Measurements from ENCODE around the gene ASCC2. TPM values are rescaled to one million over a fixed set of nuclear protein-coding genes. Genes with fewer than 3 reads are reported as not detected.
"Not testable (repeated sequence)": the region's sequence is repeated elsewhere in the genome, so short reads cannot be mapped to it uniquely, and the experiment has no call there.

Gene ASCC2
- total RNA-seq, 1 experiment from 2014 or later = 26.2 TPM

DNA sequence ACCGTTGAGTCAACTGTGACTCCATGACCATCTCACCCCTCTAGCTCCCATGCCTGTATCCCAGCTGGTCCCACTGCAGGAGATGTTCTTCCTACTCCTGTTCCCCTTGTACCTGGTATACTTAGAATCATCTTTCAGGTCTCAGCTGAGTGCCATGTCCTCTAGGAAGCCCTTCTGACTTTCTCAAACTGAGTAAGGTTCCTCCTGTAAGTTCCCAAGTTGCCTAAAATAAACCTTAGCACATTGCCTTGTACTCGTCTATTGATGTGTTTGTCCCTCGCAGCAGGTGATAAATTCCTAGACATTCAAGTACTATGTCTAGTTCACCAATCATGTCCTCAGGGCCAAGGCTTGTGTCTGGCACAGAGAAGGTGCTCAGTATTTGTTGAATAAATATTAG is 18.4 kb upstream of the ASCC2 start:
- no peak for DNase-seq (ENCODE audit: low read depth)

DNA sequence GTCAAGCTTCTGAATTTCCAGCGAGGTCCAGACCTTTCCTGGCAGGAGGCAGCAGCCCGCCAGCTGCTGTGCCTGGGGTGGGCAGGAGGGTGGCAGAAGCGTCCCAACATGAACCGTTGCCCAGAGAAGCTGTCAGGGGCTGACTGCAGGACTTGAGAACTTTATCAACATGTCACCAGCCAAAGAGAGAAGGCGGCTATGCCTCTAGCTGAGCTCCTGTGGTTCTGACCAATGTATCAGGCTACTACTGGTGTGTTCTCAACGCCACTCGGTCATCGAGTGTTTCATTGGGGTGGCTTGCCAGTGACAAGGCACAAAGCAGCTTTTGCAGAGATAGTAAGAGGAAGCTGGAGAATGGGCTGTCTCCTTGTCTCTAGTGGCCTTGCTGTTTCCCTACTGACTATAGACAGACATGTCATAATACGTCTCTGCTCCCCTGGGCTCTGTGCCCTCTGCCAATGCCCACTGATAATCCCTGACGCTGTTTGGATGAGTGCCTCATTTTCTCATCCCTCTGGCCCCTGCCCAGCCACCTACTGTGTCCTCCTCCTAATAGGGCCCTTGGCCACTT is 17.6 kb upstream of the ASCC2 start:
- no peak for DNase-seq (ENCODE audit: low read depth)

DNA sequence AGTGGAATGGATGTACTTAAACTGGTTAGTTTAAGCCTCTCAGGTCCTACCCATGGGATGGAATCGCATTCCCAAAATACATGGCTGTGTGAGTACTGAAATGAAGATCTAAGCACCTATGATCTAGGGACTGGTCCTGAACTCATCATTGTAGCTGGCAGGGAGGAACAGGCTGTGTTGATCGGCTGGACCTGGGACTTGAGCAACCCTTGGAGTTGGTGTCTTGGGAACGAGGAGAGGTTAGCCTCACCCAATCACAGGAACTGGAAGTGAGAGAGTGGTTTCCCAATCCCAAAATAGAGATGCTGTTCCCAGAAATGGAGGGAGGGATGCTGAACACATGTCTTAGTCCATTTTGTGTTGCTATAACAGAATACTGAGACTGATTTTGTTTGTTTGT is 16.4 kb upstream of the ASCC2 start:
- no peak for DNase-seq (ENCODE audit: low read depth)

DNA sequence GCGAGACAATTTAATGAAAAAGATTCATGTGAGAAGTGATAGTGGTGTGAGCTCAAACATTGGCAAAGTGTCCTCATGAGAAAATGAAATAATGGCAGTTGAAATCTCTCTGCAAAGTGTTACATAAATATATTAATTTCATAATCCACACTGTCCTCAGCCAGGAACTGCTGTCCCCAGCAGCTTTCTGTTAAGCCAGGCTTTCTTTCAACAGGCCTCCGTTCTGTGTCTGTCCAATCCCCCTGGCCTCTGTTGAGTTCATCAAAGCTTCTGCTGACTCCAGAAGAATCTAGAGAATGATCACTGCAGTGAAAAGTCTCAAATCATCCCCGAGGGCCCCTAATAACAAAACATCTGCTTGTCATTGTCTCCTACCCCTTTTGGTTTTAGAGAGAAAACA is 10.0 kb upstream of the ASCC2 start:
- no peak for DNase-seq (ENCODE audit: low read depth)

DNA sequence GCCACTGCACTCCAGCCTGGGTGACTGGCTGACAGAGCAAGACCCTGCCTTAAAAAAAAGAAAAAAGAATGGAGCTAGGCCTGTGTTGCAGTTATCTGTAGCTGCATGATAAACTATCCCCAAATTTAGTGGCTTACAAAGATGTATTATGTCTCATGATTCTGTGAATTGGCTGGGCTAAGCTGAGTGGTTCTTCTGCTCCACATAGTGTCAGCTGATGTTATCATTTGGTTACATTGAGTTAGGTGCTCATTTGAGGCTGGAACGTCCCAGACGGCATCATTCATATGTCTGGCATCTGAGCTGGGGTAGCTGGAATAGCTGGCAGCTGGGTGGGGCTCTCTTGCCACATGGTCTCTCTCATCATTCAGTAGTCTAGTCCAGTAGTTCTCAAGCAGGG is 8.2 kb upstream of the ASCC2 start:
- DNase-seq (ENCODE audit: low read depth) = no peak

DNA sequence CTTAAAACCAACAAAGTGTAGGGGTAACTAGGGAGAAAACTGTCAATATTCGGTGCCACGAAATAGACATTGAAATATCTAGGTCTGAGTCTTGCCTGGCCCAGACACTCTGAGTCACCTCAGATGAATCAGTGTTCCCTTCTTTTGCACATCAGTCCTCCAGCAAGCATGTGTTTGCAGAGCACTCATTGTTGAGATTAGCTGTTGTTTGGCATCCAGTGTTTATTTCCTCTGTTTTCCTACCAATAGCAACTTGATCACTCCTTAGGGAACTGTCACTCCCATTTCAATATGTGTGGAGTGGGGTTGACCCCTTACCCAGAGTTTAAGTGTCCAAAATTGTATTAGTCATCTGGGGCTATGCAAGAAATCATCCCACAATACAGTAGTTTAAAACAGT is 4.7 kb upstream of the ASCC2 start:
- DNase-seq (ENCODE audit: low read depth) = peak; percentile 77

DNA sequence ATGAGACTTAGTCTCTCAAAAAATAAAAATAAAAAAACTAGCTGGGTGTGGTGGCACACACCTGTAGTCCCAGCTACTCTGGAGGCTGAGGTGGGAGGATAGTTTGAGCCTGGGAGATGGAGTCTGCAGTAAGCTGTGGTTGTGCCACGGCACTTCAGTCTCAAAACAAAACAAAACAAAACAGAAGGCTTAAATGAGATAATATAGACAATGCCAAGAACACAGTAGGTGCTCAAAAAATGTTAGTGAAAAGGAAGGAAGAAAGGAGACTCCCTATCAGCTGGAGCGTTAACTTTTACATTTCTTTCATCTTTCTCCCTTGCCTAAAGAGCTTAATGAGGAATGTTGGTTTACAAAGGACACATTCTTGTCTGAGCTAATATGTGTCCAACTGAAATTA is 4.1 kb upstream of the ASCC2 start:
- DNase-seq (ENCODE audit: low read depth) = no peak

DNA sequence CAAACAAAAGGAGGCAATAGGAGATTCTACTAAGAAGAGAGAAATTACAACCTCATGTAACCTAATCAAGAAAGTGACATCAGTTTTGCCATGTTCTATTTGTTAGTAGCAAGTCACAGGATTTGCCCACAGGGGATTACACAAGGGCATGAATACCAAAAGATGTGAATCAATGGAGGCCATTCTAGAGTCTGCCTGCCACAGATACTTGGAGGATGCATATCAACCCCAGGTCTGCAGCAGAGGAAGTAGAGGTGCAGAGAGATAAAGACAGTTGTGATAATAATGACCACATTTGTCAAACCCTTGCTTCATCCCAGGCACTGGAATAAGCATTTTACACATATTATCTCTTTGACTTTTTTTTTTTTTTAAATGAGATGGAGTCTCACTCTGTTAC is 2.4 kb upstream of the ASCC2 start:
- no peak for DNase-seq (ENCODE audit: low read depth)

DNA sequence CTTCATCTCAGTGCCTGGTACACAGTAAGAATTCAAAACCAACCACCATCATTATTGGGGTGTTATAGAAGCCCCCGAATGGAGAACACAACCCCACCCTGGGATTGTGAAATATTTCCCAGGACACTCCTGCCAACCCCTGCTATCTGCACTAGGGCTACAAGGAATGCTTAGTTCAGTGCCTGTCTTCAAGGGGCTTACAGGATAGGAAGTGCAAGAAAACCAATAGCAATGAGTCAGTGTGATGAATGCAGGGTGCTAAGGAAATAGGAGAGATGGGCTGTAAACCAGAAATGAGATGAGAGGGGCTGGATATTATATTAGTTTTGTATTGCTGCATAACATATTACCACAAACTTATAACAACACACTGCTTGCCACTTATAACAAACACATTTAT is 965 bp upstream of the ASCC2 start:
- DNase-seq (ENCODE audit: low read depth) = no peak

DNA sequence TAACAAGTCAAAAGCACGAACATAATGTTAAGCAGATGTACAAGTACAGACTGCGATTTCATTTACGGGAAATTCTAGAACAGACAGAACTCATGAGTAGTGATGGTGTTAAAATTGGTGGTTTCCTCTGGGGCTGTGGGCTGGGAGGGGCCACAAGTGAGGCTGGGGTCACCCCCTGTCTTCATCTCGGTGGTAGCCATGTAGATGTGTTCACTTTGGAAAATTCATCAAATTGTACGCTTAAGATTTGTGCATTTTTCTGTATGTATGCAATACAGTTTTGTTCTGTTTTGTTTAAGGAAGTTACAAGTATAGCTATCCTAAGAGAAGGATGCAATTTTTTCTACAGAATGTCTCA is 504 bp upstream of the ASCC2 start:
- no peak for DNase-seq (ENCODE audit: low read depth)

DNA sequence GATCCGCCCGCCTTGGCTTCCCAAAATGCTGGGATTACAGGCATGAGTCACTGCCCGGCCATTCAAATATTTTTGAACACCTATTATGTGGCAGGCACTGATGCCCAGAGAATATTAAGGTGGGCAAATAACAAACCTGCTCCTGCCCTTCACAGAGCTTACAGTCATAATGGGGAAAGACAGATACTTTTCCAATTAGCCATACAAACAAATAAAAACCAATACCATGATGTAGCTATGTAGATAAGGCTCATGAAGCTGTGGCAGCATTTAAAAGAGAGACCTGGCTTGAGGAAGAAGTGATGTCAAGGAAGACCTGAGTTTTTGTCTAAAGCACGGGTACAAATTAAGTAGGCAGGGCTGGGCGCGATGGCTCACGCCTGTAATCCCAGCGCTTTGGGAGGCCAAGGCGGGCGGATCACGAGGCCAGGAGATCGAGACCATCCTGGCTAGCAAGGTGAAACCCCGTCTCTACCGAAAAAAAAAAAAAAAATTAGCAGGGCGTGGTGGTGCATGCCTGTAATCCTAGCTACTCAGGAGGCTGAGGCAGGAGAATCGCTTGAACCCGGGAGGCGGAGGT is 1.2 kb downstream of the ASCC2 start:
- not testable (repeated sequence) for DNase-seq (ENCODE audit: low read depth)

DNA sequence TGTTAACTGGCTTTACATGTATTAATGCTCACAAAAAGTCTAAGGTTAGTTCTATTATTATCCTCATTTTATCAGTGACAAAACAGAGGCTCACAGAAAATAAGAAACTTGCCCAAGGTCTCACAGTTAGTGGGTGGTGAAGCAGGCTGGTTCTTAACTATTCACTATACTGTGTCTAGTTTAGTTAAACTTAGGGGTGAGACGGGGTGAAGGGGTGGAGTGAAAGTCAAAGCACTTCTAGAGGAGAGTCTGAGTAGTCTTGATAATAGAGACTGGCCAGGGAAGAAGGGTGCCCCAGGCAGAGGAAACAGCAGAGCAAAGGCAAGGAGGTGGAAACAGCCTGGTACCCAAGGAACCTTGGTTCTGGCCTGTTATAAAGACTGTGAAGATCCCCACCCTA is 4.0 kb downstream of the ASCC2 start:
- no peak for DNase-seq (ENCODE audit: low read depth)

DNA sequence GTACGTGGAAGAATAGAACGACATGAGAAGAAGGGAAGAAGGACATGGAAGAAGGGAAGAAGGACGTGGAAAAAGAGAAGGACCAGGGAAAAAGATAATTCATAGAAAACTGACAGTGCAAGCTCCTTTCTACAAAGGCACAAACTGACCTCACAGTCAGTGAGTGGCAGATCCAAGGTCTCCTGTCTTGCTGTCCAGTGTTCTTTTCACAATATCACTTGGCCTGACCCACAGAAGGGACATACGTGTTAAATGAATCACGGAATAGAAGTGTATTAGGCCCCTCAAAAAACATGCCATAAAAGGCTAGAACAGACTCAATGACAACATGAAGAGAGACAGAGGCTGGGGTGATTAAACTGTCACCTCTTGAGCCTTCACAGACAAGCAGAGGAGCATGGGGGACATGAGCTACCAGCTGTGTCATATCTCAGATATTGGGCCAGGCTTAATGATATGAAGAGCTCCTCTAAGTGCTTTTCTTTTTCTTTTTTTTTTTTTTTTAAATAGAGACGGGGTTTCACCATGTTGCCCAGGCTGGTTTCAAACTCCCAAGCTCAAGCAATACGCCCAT is 4.6 kb downstream of the ASCC2 start:
- DNase-seq (ENCODE audit: low read depth) = no peak

DNA sequence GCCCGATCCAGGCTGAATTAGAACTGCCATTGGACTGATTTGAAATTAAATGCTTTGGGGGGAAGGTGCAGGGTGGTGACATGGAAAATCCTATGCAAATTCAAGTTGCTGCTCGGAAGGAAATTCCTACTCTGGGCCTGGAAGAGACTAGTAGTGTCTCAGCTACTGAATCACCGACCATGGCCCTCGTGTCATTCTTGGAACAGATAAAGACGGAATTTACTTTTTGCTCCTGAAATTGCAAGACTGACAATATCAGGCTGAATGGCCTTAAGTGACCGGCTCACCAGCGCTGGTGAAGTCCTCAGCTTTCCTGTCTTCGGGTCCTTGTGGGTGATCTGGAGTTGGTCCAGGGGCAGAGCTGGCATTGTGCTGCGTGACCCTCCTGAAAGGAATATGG is 6.1 kb downstream of the ASCC2 start:
- no peak for DNase-seq (ENCODE audit: low read depth)

DNA sequence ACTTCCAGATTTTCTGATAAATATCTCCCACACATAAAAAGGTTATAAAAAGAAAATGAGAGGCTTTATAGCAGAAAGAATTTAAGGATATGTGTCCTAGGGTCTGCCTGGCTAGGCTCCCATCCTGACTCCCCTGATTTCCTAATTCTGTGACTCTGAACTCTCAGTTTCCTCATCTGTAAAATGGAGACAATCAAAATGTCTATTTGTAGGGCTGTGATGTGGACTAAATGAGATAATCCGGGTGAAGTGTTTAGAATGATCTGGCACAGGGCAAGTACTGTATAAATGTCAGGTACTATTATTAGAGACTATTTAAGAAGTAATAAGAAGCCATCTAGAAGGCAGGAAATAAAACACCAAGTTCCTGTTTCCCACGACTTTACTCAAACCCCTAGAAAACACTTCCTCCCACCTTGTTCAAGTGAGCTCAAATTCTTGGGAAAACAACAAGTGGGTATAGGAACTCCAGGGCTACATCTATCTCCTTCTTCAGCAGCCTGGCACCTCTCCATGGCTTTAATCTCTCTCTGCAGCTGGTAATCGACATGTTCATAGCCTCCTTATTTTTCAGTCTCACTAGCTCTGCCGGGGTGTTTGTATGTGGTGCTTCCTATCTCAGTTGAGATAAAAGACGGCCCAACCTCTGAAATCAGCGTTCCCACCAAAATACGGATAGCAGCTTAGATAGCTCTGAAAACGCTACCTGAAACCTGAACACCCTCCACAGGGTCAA is 6.7 kb downstream of the ASCC2 start:
- DNase-seq (ENCODE audit: low read depth) = no peak

DNA sequence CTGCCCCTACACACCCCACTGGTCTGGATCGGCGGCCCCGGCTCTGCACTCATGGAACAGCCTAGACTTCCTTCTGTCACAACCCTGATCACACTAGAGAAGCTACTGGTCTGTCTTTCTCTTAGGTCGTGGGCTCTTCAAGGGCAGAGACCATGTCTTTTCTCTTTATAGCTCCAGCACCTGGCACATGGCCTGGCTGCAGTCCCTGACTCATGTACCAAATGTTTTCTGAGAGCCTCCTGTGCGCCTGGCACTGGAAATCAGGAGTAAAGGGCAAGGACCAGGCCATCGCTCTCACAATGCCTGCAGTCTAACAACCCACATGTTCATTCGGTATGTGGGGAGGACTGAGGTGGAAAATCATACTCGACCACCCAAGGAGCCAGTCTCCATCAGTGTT is 7.5 kb downstream of the ASCC2 start:
- DNase-seq (ENCODE audit: low read depth) = no peak

DNA sequence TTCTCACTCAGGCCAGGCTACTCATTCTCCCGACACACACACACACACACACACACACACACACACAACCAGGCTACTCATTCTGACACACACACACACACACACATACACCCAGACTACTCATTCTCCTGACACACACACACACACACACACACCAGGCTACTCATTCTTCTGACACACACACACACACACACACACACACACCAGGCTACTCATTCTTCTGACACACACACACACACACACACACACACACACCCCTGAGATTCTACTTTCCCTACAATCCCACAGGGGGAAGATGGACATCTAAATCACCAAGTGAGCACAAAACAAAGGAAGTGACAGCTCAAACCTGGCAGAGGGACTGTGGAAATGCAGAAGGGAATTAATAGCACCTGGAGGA is 10.3 kb downstream of the ASCC2 start:
- peak; percentile 8 for DNase-seq (ENCODE audit: low read depth)

DNA sequence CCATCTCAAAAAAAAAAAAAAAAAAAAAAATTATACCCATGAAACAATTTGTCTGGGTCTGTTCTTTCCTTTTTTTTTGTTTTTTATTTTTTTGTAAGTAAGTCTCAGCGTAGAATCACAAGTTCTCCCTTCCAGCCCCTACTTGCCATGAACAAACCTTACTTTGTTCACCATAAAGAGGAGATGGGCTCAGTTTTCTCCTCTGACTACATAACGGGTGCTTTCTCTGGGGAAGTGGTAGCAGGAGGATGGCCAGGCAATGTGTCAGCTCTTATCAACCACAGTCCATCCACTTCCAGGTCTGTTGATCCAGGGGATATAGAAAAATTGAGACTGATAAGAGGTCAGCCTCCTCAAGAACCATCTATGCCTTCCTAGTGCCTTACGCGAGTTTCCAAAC is 11.0 kb downstream of the ASCC2 start:
- DNase-seq (ENCODE audit: low read depth) = no peak

DNA sequence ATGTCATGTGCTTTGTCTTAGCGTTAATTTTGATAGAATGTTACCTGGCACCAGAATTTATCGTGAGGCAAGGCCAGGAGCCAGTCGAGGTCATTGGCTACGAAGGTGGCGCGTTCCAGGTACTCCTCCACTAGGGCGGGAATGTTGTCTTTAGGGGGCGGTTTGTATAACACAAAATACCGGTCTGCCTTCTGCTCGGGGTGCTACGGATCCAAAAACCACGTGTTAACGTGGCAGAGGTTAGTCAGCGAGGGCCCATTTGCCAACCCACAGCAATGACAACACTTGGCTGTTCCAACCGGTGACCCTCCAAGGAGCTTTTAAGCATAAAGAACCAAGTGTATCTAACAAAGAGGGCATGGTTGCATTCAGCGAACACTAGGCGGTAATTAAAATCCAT is 12.5 kb downstream of the ASCC2 start:
- DNase-seq (ENCODE audit: low read depth) = no peak

DNA sequence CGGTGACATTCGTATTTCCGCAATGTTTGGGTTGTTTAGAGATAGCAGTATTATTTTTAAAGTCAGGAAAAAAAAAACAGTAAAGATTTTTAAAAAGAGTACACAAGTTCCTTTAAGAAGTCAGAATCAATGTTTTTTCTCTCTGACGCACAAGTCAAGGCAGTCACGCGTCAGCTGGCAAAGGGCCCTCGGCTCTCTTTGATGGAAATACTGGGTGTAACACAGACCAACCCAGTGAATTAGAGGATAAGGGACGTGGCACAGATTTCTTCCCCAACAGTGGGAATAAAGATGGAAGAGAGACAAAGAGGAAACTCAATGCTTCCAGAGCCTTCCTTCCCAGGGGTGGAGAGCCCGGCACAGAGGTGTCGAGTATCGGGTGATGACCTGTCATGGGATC is 13.4 kb downstream of the ASCC2 start:
- DNase-seq (ENCODE audit: low read depth) = no peak

DNA sequence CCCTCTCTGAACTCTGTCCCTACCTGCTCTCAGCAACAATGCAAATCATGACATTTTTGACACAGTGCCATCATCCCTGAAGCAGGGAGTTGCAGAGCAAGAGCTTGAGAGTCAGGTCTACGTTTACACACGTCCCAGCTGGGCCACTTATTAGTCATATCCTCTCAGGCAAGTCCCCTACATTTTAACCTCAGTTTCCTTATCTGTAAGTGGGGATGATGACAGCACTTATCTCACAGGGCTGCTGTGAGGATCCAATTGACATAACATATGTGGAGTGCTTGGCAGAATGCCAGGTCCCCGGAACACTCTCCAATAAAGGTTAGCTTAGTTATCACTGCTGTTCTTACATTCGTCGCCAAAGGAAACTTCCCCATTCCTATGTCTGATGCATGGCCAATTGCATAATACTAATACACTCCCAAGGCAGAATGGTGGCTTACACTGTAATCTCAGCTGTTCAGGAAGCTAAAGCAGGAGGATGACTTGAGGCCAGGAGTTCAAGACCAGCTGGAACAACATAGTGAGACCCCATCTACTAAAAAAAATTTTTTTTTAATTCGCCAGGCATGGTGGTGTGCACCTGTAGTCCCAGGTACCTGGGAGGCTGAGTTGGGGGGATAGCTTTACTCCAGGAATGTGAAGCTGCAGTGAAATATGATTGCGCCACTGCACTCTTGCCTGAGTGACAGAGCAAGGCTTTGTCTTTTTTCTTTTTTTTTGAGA is 16.6 kb downstream of the ASCC2 start:
- DNase-seq (ENCODE audit: low read depth) = peak; percentile 92

DNA sequence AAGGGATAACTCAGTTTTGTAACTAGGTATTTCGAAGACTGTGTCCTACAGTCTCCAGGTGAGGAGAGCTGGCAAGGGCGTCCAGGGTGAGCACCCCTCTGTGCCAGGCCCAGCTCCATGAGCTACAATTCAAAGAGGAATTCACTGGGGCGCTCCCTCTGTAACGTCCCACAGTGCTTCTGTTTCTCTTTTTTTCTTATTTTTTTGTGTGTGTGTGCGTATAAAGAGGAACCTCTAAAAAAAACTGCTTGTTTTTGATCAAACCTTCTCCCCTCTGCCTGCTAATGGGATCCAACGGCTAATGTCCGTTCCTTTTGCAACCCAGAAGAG is 17.1 kb downstream of the ASCC2 start:
- DNase-seq (ENCODE audit: low read depth) = no peak

DNA sequence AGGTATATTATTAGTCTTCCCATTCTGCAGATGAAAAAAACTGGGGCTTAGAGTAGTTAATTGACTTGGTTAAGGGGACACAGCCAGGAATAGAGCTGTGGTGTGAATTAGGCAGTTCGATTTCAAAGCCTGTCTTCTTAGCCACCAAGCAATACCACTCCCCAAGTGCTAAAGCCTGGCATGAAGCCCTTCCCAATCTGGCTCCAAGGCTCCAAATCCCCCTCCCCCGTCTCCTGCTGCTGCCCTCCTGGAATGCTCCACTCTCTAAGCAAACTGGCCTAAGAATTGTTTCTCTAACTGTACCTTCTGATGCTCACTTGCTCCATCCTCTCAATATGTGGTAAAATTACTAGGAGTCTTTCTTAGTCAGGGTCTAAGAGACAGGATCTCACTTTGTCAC is 18.6 kb downstream of the ASCC2 start:
- DNase-seq (ENCODE audit: low read depth) = no peak

All from RPMI7951 (cell line).